Activated naive CD4-positive, alpha-beta T cell treated with anti-CD3 and anti-CD28 coated beads, Interleukin-2, amount 50 U/mL, for 24 hours (primary cell): Measurements from ENCODE around the gene MIGA1.
A peak's percentile ranks its signal among the peaks of the same experiment; 100 is the strongest.
"Not testable (repeated sequence)": the region's sequence is repeated elsewhere in the genome, so short reads cannot be mapped to it uniquely, and the experiment has no call there.

Experiments used
- H3K27ac Mint-ChIP-seq: one replicate; pipeline ENCODE4 v1.8.0; 2021; ENCODE audit warnings: mild to moderate bottlenecking, mixed read lengths
- H3K27me3 Mint-ChIP-seq: one replicate; pipeline ENCODE4 v1.8.0; 2021; ENCODE audit warnings: mixed read lengths
- H3K36me3 Mint-ChIP-seq: one replicate; pipeline ENCODE4 v1.8.0; 2021; ENCODE audit warnings: mixed read lengths
- H3K4me1 Mint-ChIP-seq: one replicate; pipeline ENCODE4 v1.8.0; 2021; ENCODE audit warnings: mixed read lengths
- H3K4me3 Mint-ChIP-seq: one replicate; pipeline ENCODE4 v1.8.0; 2021; ENCODE audit warnings: mild to moderate bottlenecking, mixed read lengths
- H3K9me3 Mint-ChIP-seq: one replicate; pipeline ENCODE4 v1.8.0; 2021; ENCODE audit warnings: mixed read lengths

MIGA1 gene

GRCh38 chr1:77779529-77780281, at the start of gene MIGA1:
MIGA1 (plus strand) TSS chr1:77779649; CDS start chr1:77783253, 3,604 bp downstream.
- H3K27me3 Mint-ChIP-seq: no peaks in the 10 kb centered on the region
- no peaks in the 10 kb centered on the region for H3K9me3 Mint-ChIP-seq
- peak within 1 kb of the TSS; percentile 98 for H3K4me3 Mint-ChIP-seq
- peak within 1 kb of the TSS; percentile 92 for H3K27ac Mint-ChIP-seq
- H3K4me1 Mint-ChIP-seq: peaks cover 43% of the 10 kb centered on the region
- H3K36me3 Mint-ChIP-seq: peaks cover 10% of the 10 kb centered on the region

GRCh38 chr1:77732090-77732489, 47.4 kb upstream of the MIGA1 start:
- no peaks in the 10 kb centered on the region for H3K27me3 Mint-ChIP-seq
- peak overlapping the region; percentile 47 for H3K27ac Mint-ChIP-seq
- H3K4me3 Mint-ChIP-seq: no peak overlapping the region
- no peaks in the 10 kb centered on the region for H3K9me3 Mint-ChIP-seq
- peaks cover 6% of the 10 kb centered on the region for H3K36me3 Mint-ChIP-seq
- H3K4me1 Mint-ChIP-seq: no peaks in the 10 kb centered on the region

- no peaks in the 10 kb centered on the region for H3K27me3 Mint-ChIP-seq
- peaks cover 16% of the 10 kb centered on the region for H3K4me1 Mint-ChIP-seq
- peaks cover 8% of the 10 kb centered on the region for H3K36me3 Mint-ChIP-seq
- peak overlapping the region; percentile 2 for H3K27ac Mint-ChIP-seq
- H3K4me3 Mint-ChIP-seq: no peak overlapping the region
- no peaks in the 10 kb centered on the region for H3K9me3 Mint-ChIP-seq
Measured at GRCh38 chr1:77739235-77739634, 40.2 kb upstream of the MIGA1 start.

GRCh38 chr1:77741316-77741715, 38.1 kb upstream of the MIGA1 start:
- H3K27me3 Mint-ChIP-seq: no peaks in the 10 kb centered on the region
- H3K4me3 Mint-ChIP-seq: no peak overlapping the region
- H3K36me3 Mint-ChIP-seq: peaks cover 9% of the 10 kb centered on the region
- H3K9me3 Mint-ChIP-seq: no peaks in the 10 kb centered on the region
- H3K27ac Mint-ChIP-seq: no peak overlapping the region
- H3K4me1 Mint-ChIP-seq: peaks cover 37% of the 10 kb centered on the region

- Mint-ChIP-seq H3K4me3 (no peak overlapping the region), H3K36me3 (peaks cover 9% of the 10 kb centered on the region), H3K4me1 (peaks cover 45% of the 10 kb centered on the region), H3K9me3 (no peaks in the 10 kb centered on the region), H3K27me3 (no peaks in the 10 kb centered on the region), H3K27ac (no peak overlapping the region)
Measured at GRCh38 chr1:77742011-77742555, 37.4 kb upstream of the MIGA1 start.

GRCh38 chr1:77744576-77744975, 34.9 kb upstream of the MIGA1 start:
- H3K27ac Mint-ChIP-seq: no peak overlapping the region
- peaks cover 8% of the 10 kb centered on the region for H3K36me3 Mint-ChIP-seq
- H3K4me3 Mint-ChIP-seq: no peak overlapping the region
- H3K4me1 Mint-ChIP-seq: peaks cover 66% of the 10 kb centered on the region
- H3K9me3 Mint-ChIP-seq: no peaks in the 10 kb centered on the region
- no peaks in the 10 kb centered on the region for H3K27me3 Mint-ChIP-seq

GRCh38 chr1:77749489-77749888, 30.0 kb upstream of the MIGA1 start:
- Mint-ChIP-seq H3K4me1 (peaks cover 79% of the 10 kb centered on the region), H3K27ac (peak overlapping the region; percentile 23)
- H3K4me3 Mint-ChIP-seq, H3K36me3 Mint-ChIP-seq, H3K9me3 Mint-ChIP-seq, H3K27me3 Mint-ChIP-seq: not testable (repeated sequence)

- Mint-ChIP-seq H3K27me3 (no peaks in the 10 kb centered on the region), H3K36me3 (no peaks in the 10 kb centered on the region), H3K9me3 (no peaks in the 10 kb centered on the region), H3K27ac (peak overlapping the region; percentile 84), H3K4me1 (peaks cover 62% of the 10 kb centered on the region), H3K4me3 (peak overlapping the region; percentile 64)
Measured at GRCh38 chr1:77756052-77756754, 23.2 kb upstream of the MIGA1 start.

GRCh38 chr1:77757066-77757584, 22.3 kb upstream of the MIGA1 start:
- Mint-ChIP-seq H3K4me1 (peaks cover 64% of the 10 kb centered on the region), H3K9me3 (no peaks in the 10 kb centered on the region), H3K27ac (peak overlapping the region; percentile 84), H3K36me3 (no peaks in the 10 kb centered on the region), H3K27me3 (no peaks in the 10 kb centered on the region), H3K4me3 (peak overlapping the region; percentile 40)

GRCh38 chr1:77757603-77758002, 21.8 kb upstream of the MIGA1 start:
- H3K36me3 Mint-ChIP-seq: no peaks in the 10 kb centered on the region
- H3K27me3 Mint-ChIP-seq: no peaks in the 10 kb centered on the region
- H3K9me3 Mint-ChIP-seq: no peaks in the 10 kb centered on the region
- peaks cover 62% of the 10 kb centered on the region for H3K4me1 Mint-ChIP-seq
- H3K4me3 Mint-ChIP-seq: peak overlapping the region; percentile 40
- H3K27ac Mint-ChIP-seq: peak overlapping the region; percentile 84

GRCh38 chr1:77759071-77760028, 20.1 kb upstream of the MIGA1 start, which contains the start of gene USP33:
USP33 (minus strand) TSS chr1:77759852; CDS start chr1:77741697, 18,155 bp downstream.
- H3K36me3 Mint-ChIP-seq: no peaks in the 10 kb centered on the region
- peak within 1 kb of the TSS; percentile 95 for H3K27ac Mint-ChIP-seq
- no peaks in the 10 kb centered on the region for H3K27me3 Mint-ChIP-seq
- no peaks in the 10 kb centered on the region for H3K9me3 Mint-ChIP-seq
- peaks cover 54% of the 10 kb centered on the region for H3K4me1 Mint-ChIP-seq
- H3K4me3 Mint-ChIP-seq: peak within 1 kb of the TSS; percentile 99

- Mint-ChIP-seq H3K4me1 (peaks cover 30% of the 10 kb centered on the region), H3K27ac (no peak overlapping the region), H3K27me3 (no peaks in the 10 kb centered on the region), H3K9me3 (no peaks in the 10 kb centered on the region), H3K4me3 (no peak overlapping the region), H3K36me3 (no peaks in the 10 kb centered on the region)
Measured at GRCh38 chr1:77762072-77762476, 17.4 kb upstream of the MIGA1 start.

GRCh38 chr1:77768006-77768405, 11.4 kb upstream of the MIGA1 start:
- no peaks in the 10 kb centered on the region for H3K27me3 Mint-ChIP-seq
- H3K27ac Mint-ChIP-seq: no peak overlapping the region
- H3K4me3 Mint-ChIP-seq: no peak overlapping the region
- no peaks in the 10 kb centered on the region for H3K4me1 Mint-ChIP-seq
- H3K36me3 Mint-ChIP-seq: no peaks in the 10 kb centered on the region
- no peaks in the 10 kb centered on the region for H3K9me3 Mint-ChIP-seq

GRCh38 chr1:77776007-77776700, 3.3 kb upstream of the MIGA1 start:
- Mint-ChIP-seq H3K27ac (no peak overlapping the region), H3K4me1 (peaks cover 19% of the 10 kb centered on the region), H3K36me3 (no peaks in the 10 kb centered on the region), H3K4me3 (no peak overlapping the region), H3K27me3 (no peaks in the 10 kb centered on the region), H3K9me3 (no peaks in the 10 kb centered on the region)
